NCI-H146 treated with DMSO at 0.1 percent for 48 hours (cell line): ENCODE data around the gene KIFC3.
A peak's percentile ranks its signal among the peaks of the same experiment; 100 is the strongest.
"Not testable (repeated sequence)": the region's sequence is repeated elsewhere in the genome, so short reads cannot be mapped to it uniquely, and the experiment has no call there.

Experiments used
- DNase-seq: peaks from one replicate; lab custom pipeline; 2025; ENCODE audit not compliant: unreplicated experiment; lab: John Stamatoyannopoulos, UW

The KIFC3 gene

GRCh38 chr16:57787519-57787905 lies 14.8 kb downstream of the KIFC3 start:
- DNase-seq: no peak

GRCh38 chr16:57786632-57787518 lies 15.4 kb downstream of the KIFC3 start:
- DNase-seq: no peak

- DNase-seq: no peak
Measured at GRCh38 chr16:57785924-57786323, 16.4 kb downstream of the KIFC3 start.

- DNase-seq: no peak
Measured at GRCh38 chr16:57785385-57785784, 16.9 kb downstream of the KIFC3 start.

- DNase-seq: no peak
Measured at GRCh38 chr16:57784334-57784733, 18.0 kb downstream of the KIFC3 start.

GRCh38 chr16:57783883-57784282 lies 18.4 kb downstream of the KIFC3 start:
- DNase-seq: no peak

- DNase-seq: no peak
Measured at GRCh38 chr16:57783116-57783515, 19.2 kb downstream of the KIFC3 start.

- DNase-seq: not testable (repeated sequence)
Measured at GRCh38 chr16:57782607-57783055, 19.7 kb downstream of the KIFC3 start.

- no peak for DNase-seq
Measured at GRCh38 chr16:57781741-57782606, 20.3 kb downstream of the KIFC3 start.

- no peak for DNase-seq
Measured at GRCh38 chr16:57781349-57781740, 20.9 kb downstream of the KIFC3 start.

- not testable (repeated sequence) for DNase-seq
Measured at GRCh38 chr16:57779836-57780235, 22.5 kb downstream of the KIFC3 start.

GRCh38 chr16:57778658-57779057 lies 23.6 kb downstream of the KIFC3 start:
- DNase-seq: no peak

GRCh38 chr16:57775661-57776469 lies 26.4 kb downstream of the KIFC3 start:
- DNase-seq: peak; percentile 77

- no peak for DNase-seq
Measured at GRCh38 chr16:57774705-57775285, 27.5 kb downstream of the KIFC3 start.

GRCh38 chr16:57773655-57774295 lies 28.5 kb downstream of the KIFC3 start:
- DNase-seq: no peak

- no peak for DNase-seq
Measured at GRCh38 chr16:57773019-57773418, 29.3 kb downstream of the KIFC3 start.

GRCh38 chr16:57771141-57771785 lies 31.0 kb downstream of the KIFC3 start:
- DNase-seq: no peak

- no peak for DNase-seq
Measured at GRCh38 chr16:57770361-57770760, 31.9 kb downstream of the KIFC3 start.

GRCh38 chr16:57769541-57770145 lies 32.6 kb downstream of the KIFC3 start:
- DNase-seq: no peak
